ENCODE measurements around the gene GPR89B. TPM values are rescaled to one million over a fixed set of nuclear protein-coding genes. Genes with fewer than 3 reads are reported as not detected.

Gene GPR89B
- total RNA-seq, 2 experiments from 2014 or later = 10.0 to 12.4 TPM

DNA sequence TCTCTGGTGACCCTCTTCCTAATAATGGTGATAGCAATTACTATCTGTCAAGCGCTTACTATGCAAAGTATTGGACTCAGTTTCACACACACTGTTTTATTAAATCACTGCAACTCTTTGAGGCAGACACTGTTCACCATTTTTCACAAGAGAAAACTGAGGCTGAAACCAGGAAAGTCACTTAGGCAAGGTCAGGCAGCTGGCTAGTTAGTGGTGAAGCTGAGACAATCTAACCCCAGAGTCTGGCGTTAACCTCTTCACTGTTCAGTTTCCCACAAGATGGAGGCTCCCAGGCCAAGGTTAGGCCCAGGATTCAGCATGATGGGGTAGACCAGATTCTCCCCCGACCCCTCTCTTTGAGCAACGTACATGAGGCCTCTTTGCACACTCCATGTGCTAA lies 30.4 kb upstream of the GPR89B start:
- TF ChIP-seq, protein P1, sequence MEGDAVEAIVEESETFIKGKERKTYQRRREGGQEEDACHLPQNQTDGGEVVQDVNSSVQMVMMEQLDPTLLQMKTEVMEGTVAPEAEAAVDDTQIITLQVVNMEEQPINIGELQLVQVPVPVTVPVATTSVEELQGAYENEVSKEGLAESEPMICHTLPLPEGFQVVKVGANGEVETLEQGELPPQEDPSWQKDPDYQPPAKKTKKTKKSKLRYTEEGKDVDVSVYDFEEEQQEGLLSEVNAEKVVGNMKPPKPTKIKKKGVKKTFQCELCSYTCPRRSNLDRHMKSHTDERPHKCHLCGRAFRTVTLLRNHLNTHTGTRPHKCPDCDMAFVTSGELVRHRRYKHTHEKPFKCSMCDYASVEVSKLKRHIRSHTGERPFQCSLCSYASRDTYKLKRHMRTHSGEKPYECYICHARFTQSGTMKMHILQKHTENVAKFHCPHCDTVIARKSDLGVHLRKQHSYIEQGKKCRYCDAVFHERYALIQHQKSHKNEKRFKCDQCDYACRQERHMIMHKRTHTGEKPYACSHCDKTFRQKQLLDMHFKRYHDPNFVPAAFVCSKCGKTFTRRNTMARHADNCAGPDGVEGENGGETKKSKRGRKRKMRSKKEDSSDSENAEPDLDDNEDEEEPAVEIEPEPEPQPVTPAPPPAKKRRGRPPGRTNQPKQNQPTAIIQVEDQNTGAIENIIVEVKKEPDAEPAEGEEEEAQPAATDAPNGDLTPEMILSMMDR (IDR thresholded peaks at IDR 0.05) = no peak

DNA sequence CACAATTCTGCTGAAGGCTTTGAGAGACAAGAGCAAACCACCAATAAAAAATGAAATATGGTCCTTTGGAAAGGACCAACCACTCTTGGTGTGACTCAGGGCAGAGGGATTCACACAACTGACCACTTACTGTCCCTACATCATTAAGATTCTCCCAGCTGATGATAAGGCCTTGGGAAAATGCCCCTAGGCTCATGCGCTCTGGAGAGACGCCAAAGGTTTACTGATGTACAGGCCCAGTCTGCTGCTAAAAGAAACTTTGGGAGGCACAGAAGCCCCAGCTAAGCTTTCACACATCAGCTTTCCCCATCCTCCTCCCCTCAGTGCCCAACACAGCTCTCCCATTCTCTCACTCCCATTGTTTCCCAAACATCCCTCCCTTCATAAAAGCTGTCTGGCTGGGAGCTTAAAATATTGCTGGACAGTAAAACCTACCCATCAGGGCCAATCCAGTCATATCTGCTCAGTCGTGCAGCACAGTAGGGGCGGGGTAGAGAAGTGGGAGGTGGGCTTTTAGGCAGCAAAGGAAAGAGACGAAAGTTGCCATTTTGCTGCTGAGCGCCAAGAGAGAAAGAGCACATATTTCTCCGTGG lies 25.9 kb upstream of the GPR89B start, which contains the start of gene GJA8:
Gene GJA8 (plus strand): TSS at position 543 of the 593 bp plus-strand sequence. CDS start 5,161 bp downstream, outside the sequence.
- Histone ChIP-seq H3K4me3 (ENCODE audit: low read length) (no peak within 1 kb of the TSS), H3K27me3 (ENCODE audit: control insufficient read depth in 1 of 2, insufficient read depth in 2 of 2, low read length in 2 of 2) (peaks cover 0 to 2% of the 10 kb centered on the region in 2 experiments), H3K27ac (ENCODE audit: low read depth in 1 of 2, low read length in 2 of 2) (no peak within 1 kb of the TSS), H3K9me3 (ENCODE audit: control insufficient read depth in 1 of 2, insufficient read depth in 1 of 2, low read length in 2 of 2) (no peaks in the 10 kb centered on the region), H3K4me1 (ENCODE audit: insufficient read depth, low read length) (no peaks in the 10 kb centered on the region), H3K36me3 (ENCODE audit: insufficient read depth, low read length) (no peaks in the 10 kb centered on the region)
- H3K4me3 Mint-ChIP-seq = no peak within 1 kb of the TSS
- peaks cover 6% of the 10 kb centered on the region for H3K4me1 Mint-ChIP-seq (ENCODE audit: low read depth)
- TF ChIP-seq, protein P1 (IDR thresholded peaks at IDR 0.05) = no peak
- DNase-seq (no peak), ATAC-seq (ENCODE audit: poor library complexity) (no peak)
- no peaks in the 10 kb centered on the region for H3K27me3 Mint-ChIP-seq
- intact Hi-C loops (cut with DNase I, micrococcal nuclease) = no loop called here
- no peaks in the 10 kb centered on the region for H3K9me3 Mint-ChIP-seq
- no peaks in the 10 kb centered on the region for H3K36me3 Mint-ChIP-seq (ENCODE audit: low read depth)
- no peak within 1 kb of the TSS for H3K27ac Mint-ChIP-seq
- ChIA-PET CTCF (interaction anchor here (5.1 kb wide), 1 partner anchor 10 kb away, joined by 21 read pairs; no protein-coding TSS in a partner anchor), POLR2A (no interaction called here)

More for the DNA sequence above, 30.4 kb upstream of the GPR89B start:
- intact Hi-C loops (cut with DNase I, micrococcal nuclease) = no loop called here
- Mint-ChIP-seq H3K4me3 (no peak overlapping the region), H3K27me3 (peaks cover 2% of the 10 kb centered on the region), H3K36me3 (ENCODE audit: low read depth) (no peaks in the 10 kb centered on the region), H3K4me1 (ENCODE audit: low read depth) (no peaks in the 10 kb centered on the region), H3K9me3 (no peaks in the 10 kb centered on the region), H3K27ac (no peak overlapping the region)
- no peak overlapping the region for H3K4me3 ChIP-seq (ENCODE audit: low read length)
- ChIA-PET POLR2A (no interaction called here), CTCF (no interaction called here)
- H3K27ac ChIP-seq (ENCODE audit: low read depth in 1 of 2, low read length in 2 of 2) = no peak overlapping the region
- H3K4me1 ChIP-seq (ENCODE audit: insufficient read depth, low read length) = no peaks in the 10 kb centered on the region
- no peak for ATAC-seq (ENCODE audit: poor library complexity)
- H3K9me3 ChIP-seq (ENCODE audit: control insufficient read depth in 1 of 2, insufficient read depth in 1 of 2, low read length in 2 of 2) = no peaks in the 10 kb centered on the region
- DNase-seq = no peak
- peaks cover 0 to 2% of the 10 kb centered on the region in 2 experiments for H3K27me3 ChIP-seq (ENCODE audit: control insufficient read depth in 1 of 2, insufficient read depth in 2 of 2, low read length in 2 of 2)
- H3K36me3 ChIP-seq (ENCODE audit: insufficient read depth, low read length) = no peaks in the 10 kb centered on the region

DNA sequence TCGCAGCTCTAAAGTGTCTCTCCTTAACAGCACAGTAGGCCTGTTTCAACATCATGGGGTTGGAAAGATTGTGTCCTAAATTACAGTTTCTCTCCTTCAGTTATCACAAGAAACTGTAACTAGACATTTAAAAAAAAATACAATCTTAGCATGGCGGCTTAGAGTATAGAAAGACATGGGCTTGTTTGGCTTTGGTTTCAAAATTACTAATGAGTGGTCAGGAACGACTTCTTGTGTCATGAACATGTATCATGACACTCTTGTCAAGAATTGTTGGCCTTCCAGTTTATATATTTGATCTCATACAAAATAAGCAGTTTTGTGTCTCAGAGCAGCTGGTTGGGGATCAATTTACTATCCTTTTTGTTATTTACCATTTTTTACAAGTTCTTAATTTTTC lies 23.5 kb upstream of the GPR89B start:
- H3K27me3 Mint-ChIP-seq = peaks cover 3% of the 10 kb centered on the region
- TF ChIP-seq, protein P1 (IDR thresholded peaks at IDR 0.05) = no peak
- no peak for DNase-seq
- H3K9me3 Mint-ChIP-seq = no peaks in the 10 kb centered on the region
- Histone ChIP-seq H3K27ac (ENCODE audit: low read depth in 1 of 2, low read length in 2 of 2) (no peak overlapping the region), H3K4me3 (ENCODE audit: low read length) (no peak overlapping the region), H3K9me3 (ENCODE audit: control insufficient read depth in 1 of 2, insufficient read depth in 1 of 2, low read length in 2 of 2) (peaks cover 0 to 7% of the 10 kb centered on the region in 2 experiments), H3K36me3 (ENCODE audit: insufficient read depth, low read length) (no peaks in the 10 kb centered on the region), H3K27me3 (ENCODE audit: control insufficient read depth in 1 of 2, insufficient read depth in 2 of 2, low read length in 2 of 2) (peaks cover 0 to 2% of the 10 kb centered on the region in 2 experiments), H3K4me1 (ENCODE audit: insufficient read depth, low read length) (no peaks in the 10 kb centered on the region)
- intact Hi-C loops (cut with DNase I, micrococcal nuclease) = no loop called here
- peaks cover 6% of the 10 kb centered on the region for H3K4me1 Mint-ChIP-seq (ENCODE audit: low read depth)
- POLR2A ChIA-PET = no interaction called here
- H3K36me3 Mint-ChIP-seq (ENCODE audit: low read depth) = no peaks in the 10 kb centered on the region
- ATAC-seq (ENCODE audit: poor library complexity) = no peak
- H3K27ac Mint-ChIP-seq = no peak overlapping the region
- CTCF ChIA-PET = interaction anchor here (5.1 kb wide), 1 partner anchor 12 kb away, joined by 21 read pairs; no protein-coding TSS in a partner anchor
- no peak overlapping the region for H3K4me3 Mint-ChIP-seq

Measured in CD4-positive, alpha-beta T cell (primary cell).